HG02759 (cell line): Measurements from ENCODE around the gene PARVA.
"Not testable (repeated sequence)": the region's sequence is repeated elsewhere in the genome, so short reads cannot be mapped to it uniquely, and the experiment has no call there.

ENCODE experiments used
- ATAC-seq: cut with Tn5 transposase; IDR thresholded peaks from one replicate; pipeline ENCODE4 v1.9.1; 2021; ENCODE audit warnings: mild to moderate bottlenecking, moderate library complexity; ENCODE audit not compliant: unreplicated experiment

The PARVA gene, protein sequence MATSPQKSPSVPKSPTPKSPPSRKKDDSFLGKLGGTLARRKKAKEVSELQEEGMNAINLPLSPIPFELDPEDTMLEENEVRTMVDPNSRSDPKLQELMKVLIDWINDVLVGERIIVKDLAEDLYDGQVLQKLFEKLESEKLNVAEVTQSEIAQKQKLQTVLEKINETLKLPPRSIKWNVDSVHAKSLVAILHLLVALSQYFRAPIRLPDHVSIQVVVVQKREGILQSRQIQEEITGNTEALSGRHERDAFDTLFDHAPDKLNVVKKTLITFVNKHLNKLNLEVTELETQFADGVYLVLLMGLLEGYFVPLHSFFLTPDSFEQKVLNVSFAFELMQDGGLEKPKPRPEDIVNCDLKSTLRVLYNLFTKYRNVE

DNA sequence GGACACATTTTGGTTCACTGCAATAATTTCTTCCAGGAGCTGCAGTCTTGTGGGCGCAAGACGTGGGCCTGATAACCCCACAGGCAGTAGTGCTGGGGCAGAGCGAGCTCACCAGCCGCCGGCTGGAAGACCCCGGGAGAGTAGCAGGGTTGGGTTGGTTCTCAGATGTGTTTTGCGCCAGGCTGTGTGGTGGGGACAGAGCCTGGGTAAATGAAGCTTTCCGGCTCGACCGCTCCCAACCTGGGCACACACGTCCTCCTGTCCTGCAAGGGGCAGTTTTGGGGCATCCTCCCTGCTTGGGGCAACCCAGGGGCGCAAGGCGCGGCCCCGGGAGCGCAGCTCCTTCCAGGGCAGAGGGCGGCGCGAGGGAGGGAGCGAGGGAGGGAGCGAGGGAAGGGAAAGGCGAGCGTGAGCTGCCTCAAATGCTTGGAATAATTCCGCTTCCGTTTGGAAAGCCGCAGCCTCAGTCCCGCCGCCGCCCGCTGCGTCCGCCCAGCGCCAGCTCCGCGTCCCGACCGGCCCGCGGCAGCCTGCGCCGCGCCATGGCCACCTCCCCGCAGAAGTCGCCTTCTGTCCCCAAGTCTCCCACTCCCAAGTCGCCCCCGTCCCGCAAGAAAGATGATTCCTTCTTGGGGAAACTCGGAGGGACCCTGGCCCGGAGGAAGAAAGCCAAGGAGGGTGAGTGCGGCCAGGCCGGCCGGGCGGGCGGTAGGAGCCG is at the start of gene PARVA:
Gene PARVA, plus strand, starts transcription at position 466 of the 718 bp plus-strand sequence. Its CDS starts 77 bp downstream, at position 543.
- no peak for ATAC-seq

DNA sequence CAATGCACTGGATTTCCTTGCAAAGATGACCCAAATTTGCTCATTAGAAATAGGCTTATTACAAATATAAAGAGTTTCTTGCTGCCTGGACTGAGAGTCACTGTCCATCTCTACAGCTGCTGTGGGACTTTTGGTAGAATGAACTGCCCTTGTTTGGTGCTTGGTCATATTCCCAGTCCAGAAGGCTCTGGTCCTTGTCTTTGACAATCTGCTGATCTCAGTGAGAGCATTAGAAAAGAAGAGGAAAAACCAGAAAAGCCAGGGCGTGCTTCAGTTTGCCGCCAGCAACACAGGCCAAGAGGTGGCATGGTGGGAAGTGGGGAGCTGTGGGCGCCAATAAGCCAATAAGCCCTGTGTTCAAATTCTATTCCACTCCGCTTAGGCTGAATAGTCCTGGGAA is 48.2 kb upstream of the PARVA start:
- ATAC-seq = no peak

DNA sequence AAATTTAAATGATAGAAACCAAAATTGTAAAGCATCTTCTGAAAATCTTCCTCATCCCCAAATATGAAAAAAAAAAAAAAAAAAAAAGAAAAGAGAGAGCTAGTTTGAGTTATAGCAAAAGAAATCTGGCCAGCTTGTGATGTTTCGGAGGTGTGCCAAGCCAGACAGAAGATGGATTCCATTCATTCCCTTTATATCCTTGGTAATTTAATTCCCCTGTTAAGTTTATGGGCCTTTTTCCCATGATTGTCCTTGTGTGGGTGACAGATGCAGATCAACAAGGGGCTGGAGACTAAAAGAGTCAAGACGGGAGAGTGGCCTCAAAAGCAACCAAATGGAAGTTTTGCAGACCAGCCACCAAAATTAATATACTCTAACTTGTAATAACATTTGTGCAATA is 47.6 kb upstream of the PARVA start:
- ATAC-seq = no peak

DNA sequence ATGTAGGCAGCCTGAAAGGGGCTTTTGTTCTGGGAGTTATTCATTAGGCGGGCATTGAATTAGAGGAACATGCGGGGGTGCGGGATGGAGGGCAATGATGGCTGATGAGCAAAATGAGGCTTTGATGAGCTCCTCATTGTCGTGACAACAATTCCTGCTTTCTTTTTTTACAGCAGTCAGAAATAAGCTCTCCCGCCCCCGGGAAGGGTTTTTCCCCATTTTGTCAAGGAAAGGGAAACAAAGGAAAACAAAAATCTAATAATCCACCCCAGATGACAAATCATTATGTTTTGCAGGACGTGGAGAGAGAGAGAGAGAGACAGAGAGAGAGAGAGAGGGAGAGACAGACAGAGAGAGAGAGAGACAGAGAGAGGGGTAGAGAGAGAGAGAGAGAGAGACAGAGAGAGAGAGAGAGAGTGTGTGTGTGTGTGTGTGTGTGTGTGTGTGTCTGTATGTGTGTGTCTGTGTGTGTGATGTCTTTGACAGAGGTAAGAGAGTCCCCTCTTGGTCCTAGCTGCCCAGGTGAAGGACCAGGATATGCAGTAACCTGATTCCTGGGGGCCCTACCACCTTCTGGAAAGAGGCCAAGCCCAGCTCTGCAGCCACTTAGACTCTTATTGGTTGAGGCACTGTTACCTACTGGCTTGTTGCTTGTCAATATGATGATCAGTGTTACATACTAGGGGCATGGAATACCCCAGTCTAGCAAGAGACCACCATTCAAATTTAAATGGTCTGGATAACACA is 46.7 kb upstream of the PARVA start:
- no peak for ATAC-seq

DNA sequence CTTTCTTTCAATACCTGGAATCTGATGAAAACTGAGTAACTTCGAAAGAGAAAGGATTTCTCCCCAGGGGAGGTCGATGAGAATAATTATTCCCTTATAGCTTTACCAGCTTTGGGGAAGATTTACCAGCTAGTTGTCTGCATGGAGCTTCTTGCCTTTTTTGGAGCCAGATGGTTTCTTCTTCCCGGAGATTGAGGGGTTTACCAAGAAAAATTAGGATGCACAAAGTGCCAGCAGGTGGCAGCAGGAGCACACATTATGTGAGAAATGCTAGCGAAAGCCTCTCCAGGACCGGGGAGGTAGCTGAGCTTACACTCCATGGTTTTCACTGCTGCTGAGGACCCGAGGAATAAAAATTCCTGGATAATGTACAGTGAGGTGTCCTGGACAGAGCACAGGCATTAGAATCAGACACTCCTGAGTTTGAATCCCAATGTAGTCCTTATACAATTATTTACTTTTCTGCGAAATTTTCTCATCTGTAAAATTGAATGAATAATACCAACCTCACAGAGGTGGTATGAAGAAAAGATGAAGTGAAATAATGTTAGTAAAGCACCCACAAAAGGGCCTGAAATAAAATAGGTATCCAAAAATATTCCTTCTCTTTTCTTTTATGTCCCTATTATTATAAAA is 46.0 kb upstream of the PARVA start:
- ATAC-seq = no peak

DNA sequence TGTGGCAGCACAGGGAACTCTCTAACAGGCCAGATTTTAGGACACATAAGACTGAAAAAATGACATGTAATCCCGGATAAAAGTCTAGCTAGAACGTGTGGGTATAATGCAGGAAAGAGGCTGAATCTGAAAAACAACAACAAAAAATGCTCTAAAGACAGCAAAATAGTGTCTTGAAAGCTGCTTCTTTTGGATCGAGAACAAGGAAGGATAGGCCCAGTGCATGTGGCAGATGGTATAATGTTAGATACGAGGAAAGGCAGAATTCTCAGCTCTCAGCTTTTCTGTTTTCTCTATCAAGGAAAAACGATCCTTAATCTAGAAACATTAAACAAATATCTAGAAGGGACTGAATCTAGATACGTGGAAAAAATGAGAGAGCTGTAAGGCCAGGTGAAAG is 33.8 kb upstream of the PARVA start:
- ATAC-seq = no peak

DNA sequence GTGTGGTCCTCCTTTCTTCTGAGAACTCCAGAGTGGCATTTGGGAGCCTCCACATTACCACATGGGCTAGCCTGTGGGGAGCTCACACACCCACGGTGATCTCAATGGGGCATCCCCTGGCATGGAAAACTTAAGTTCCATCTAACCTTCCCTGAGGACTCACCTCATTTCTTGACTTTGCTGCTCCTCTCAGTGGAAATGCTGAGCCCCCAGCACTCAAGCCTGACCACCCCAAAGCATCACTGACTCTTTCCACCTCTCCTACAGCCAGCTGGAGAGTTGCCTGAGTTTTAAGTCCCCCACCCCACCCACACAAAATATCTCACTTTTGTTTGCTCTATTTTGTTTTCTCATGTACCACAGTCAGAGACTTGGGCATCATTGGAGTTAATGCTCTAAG is 23.8 kb upstream of the PARVA start:
- ATAC-seq = no peak

DNA sequence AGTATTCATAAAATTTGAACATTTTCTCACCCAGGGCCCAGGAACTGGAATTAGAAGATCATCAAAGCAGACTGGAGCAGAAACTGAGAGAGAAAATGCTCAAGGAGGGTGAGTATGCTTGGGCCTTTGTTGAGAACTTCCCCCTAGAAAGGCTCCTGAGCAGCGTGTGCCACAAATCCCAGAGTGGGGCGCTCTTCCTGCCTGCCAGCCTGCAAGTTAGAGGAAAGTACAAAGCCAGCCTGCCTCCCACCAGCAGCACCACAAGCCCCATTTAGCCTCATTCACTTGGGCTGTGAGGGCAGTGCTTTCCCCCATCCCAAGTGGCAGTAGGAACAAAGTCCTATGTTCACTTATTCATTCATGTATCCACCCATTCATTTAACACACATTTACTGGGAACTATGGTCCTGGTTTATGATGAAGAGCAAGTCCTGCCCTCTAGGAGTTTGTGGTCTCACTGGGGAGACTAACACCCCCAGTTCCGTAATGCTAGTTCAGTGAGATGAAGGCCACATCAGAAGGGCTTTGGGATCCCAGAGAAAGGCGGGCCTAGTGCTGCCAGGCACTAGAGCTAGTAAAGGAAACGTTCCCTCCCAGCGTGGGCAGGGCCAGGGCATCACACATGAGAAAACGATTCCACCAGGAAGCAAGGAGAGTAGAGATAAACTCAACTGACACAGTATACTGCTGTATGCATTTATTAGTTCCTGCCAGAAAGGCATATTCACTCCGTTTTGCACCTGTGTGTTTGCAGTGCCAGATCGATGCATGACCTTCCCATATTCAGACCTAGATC is 22.4 kb upstream of the PARVA start:
- no peak for ATAC-seq

DNA sequence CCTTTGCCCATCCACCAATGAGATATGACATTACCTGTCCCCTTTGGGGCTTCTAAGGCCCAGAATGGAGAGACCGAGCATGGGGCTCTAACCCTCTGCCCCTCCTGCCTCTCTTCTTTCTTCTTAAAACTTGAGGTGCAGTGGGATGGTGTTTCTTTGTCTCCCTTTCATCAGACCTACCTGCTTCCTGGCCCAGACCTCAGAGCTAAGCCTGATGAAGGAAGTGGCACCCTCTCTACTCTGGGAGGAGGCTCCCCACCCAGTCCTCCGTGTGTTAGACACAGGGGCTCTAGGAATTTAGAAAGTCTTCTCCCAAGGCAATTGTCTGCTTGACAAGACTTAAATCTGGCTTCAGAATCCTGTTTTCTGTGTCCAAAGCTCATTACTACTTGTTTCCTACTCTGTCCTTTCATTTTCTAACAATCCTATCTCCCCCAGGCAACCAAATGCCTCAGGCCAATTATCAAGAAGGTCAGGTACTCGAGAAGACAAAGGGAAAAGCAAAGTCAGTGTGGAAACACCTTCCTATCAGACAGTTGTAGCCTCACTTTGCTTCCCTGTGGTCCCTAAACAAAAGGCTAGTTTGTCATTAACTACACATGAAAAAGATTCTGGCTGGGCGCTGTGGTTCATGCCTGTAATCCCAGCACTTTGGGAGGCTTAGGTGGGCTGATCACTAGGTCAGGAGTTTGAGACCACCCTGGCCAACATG is 20.3 kb upstream of the PARVA start:
- no peak for ATAC-seq

DNA sequence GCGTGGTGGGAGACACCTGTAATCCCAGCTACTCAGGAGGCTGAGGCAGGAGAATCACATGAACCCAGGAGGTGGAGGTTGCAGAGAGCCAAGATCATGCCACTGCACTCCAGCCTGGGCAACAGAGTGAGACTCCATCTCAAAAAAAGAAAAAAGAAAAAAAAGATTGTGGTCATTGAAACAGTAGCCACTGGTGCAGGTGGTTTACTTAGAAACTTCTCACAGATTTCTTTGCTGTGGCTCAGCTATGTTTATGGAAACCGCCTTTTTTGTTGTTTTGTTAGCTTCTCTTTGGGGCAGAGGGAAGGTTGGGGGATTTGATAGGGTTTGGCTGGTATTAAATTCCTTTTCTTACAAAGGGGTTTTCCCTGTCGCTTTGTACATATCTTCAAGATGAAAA is 19.7 kb upstream of the PARVA start:
- not testable (repeated sequence) for ATAC-seq

DNA sequence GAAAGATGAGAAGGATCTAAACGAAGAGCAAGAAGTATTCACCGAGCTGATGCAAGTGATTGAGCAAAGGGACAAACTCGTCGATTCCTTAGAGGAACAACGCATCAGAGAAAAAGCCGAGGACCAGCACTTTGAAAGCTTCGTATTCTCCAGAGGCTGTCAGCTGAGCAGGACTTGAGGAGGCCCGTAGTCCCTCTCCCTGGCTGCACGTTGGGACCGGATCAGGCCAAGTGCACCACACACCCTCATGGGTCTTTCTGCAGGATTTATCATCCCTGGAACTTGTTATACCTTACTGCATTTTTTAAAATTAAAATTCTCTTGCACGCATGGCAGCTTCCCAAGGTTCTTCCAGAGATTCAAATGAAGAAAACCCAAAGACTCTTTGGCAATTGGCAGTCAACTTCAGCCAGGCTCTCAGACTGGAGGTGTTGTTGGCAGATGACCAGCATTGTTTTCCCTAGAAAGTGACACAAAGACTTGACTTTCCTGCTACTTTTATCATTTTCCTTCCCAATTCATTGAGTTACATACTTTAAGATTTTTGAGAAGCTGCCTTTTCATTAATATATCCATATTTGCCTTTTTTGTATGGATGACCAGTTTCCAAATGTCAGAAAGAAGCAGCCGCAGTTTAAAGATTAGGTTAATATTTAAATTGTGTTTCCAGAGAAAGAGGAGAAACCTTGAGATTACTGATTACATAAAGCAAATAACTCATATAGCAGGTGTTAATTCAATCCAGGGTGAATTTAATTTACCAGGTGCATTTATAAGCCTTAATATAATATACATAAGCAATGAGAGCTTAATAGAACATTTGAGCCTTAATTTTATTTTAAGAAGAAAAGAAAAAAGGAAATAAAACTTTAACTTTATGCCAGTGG is 18.8 kb upstream of the PARVA start:
- no peak for ATAC-seq

DNA sequence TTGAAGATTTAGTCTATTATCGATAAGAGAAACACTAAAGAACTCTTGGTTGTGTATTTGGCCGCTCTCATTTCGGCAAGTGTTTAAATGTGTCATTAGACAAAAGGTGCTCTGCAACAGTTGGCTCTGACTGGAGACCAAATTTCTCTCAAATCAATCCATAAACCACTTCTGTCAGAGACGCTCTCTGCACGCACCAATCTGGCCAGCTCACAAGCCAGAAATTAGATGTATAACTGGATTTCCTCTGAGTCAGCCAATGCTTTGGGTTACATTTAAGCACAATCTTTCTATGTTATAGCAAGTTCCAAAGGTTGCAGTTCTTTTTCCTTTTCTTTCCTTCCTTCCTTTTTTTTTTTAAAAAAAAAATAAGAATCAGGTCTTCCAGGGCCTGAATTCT is 17.6 kb upstream of the PARVA start:
- ATAC-seq = no peak

DNA sequence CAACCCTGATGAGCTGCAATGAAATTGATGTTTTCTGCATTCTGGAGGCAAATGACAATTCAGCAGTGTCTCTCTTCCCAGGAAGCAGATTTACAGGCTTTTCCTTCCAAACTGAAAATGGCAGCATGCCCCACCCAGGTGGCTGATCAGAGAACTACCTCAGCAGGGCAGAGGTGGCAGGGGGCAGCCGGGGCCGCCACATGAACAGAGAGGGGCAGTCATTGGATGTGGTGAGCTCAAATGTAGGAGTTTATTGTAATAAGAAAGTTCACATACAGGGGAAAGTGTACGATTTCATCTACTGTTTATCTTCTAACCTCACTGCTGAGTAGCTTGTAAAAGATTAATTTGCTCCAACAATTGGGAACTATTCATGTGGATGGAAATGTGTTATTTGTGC is 15.7 kb upstream of the PARVA start:
- no peak for ATAC-seq

DNA sequence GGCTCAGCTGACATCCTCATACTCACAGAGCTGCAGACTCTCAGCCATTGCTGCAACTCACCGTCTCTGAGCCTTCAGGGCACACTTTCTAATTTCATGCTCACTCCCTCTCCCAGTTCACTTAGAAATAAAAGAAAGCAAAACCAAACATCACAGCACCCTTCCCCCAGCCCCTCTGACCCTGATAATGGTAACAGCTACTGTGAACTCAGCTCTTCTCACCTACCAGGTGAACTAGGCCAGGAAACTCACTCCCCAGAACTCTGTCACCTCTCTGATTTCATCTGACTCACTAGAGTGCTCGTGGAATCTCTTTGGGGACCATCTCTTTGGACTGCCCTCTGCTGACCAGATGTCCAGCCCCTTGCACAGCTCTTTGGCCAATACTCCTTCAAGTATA is 14.5 kb upstream of the PARVA start:
- no peak for ATAC-seq

DNA sequence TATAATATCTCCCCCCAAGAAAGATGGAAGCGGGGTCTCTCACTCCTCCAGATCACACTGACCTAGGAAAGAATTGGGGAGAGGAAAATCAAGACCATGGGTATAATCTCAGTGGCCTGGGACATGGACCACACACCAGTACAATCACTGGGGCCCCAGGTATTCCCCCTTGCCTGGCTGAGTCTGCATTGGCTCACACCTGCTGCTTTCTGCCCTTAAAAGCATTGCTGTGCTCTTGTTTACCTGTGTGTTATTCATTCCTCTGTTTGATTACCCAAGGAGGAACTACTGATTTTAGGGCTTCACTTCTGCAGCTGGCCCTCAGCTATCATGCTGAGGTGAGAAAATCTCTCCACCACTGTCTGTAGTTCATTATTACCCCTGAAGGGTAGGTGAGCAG is 14.0 kb upstream of the PARVA start:
- ATAC-seq = no peak

DNA sequence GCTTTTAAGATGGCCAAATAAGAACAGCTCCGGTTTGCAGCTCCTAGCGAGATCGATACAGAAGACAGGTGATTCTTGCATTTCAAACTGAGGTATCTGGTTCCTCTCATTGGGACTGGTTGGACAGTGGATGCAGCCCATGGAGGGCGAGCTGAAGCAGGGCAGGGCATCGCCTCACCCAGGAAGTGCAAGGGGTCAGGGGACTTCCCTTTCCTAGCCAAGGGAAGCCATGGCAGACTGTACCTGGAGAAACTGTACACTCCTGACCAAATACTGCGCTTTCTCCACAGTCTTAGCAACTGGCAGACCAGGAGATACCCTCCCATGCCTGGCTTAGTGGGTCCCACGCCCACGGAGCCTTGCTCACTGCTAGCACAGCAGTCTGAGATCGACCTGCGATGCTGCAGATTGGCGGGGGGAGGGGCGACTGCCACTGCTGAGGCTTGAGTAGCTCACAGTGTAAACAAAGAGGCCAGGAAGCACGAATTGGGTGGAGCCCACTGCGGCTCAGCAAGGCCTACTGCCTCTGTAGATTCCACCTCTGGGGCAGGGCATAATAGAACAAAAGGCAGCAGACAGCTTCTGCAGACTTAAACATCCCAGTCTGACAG is 11.3 kb upstream of the PARVA start:
- not testable (repeated sequence) for ATAC-seq

DNA sequence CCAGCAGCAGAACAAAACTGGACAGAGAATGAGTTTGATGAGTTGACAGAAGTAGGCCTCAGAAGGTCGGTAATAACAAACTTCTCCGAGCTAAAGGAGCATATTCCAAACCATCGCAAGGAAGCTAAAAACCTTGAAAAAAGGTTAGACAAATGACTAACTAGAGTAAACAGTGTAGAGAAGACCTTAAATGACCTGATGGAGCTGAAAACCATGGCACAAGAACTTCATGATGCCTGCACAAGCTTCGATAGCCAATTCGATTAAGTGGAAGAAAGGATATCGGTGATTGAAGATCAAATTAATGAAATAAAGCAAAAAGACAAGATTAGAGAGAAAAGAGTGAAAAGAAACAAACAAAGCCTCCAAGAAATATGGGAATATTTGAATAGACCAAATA is 10.3 kb upstream of the PARVA start:
- ATAC-seq = not testable (repeated sequence)

DNA sequence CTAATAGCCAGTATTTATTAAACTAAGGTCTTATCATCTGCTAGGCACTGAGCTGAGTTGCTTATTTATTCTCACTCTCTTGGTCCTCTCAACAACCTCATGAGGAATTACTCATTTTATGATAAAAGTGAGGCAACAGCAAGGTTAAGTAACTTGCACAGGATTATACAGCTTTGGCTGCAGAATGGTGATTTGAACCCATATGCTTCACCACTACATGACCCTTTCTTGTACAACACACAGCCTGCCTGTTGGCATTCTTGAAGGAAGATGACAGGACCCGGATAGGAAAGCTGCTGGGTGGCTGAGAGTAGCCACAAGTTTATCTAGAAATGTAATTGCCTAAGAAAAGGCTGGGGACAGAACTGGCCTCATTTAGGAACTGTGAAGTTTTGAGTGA is 5.3 kb upstream of the PARVA start:
- ATAC-seq = no peak
